Bone marrow (tissue), 2 donors: Measurements from ENCODE around the gene SNRPB2.

Experiments used
- DNase-seq, 2 donors: peaks; one replicate each; lab custom pipeline; 2025; lab: John Stamatoyannopoulos, UW

The SNRPB2 gene

DNA sequence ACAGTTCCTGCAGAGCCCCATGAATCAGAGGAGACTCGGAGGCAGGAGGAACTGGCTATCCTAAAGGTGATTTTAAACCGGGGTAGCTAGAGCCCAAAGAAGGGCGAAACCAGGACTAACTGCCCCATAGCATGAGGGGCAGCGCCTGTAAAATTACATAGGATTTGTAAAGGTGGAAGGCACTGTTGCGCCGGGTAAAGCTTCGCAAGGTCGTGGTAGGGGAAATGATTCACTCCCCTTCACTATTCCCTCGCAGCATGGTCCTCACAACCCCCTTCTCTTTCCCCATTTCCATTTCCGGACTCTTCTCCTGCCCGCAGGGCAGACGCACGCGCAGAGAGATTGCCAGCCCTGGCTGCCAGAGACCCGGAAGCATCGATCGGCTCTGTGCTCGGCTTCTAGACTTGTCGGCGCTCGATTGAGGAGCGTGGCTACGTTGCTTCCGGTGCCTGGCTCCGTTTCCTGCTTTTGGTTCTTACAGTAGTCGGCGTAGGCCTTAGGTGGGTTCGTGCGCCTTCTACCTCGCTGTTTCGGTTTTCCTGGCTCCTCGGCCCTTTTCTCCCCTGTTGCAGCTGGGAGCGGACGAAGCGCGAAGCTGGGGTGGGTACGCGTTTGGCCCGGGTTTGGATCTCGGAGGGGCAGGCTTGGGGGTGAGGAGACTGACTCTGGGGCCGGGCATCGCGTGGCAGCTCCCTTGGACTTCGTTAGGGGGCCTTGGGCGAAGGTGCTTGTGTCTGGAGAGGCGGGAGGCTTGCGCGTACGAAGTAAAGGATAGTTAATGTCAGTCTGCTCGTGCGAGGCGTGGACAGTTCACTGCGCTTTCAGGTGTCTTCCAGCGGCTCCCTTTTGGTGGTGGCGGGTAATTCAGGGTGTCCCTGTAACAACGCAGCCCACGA lies at the start of gene SNRPB2:
Gene SNRPB2, plus strand, starts transcription at position 462 of the 896 bp plus-strand sequence. CDS start 1,677 bp downstream, outside the sequence.
- DNase-seq = peak; percentile 65 to 96

DNA sequence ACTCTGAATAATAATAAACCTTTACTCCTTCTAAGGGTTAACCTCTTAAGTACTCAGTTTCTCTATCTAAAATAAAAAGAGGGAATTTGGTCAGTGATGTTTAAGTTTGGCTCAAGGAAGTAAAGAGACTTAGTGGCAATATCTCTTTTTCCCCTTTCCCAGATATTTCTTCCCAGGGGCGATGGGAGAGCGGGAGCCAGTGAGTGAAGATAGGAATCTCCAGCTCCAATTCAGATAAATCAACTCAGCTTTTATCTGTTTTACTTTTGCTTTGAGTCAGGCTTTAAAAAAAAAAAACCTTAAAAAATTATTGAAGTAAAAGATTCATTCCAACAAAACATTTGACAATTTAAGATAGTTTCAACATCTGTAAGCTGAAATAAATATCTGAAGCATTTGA lies 45.4 kb upstream of the SNRPB2 start:
- DNase-seq = no peak

DNA sequence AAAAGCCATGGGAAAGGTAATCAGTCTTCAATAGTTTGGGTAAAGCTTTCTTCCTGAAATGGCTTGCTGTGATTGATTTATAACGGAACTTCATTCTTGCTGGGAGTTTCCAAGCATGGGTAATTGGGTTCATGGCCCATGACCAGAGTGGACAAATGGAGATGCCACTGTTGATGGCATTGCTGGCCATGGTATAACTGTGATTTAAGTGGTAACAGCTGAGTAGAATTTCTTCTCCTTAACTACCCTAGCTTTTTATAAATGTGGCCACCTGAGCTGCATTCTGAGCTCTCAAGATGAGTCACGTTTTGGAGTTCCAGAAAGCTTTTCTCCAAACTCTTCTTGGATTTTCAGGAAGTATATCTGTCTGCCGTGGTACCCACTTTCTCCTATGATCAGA lies 39.9 kb upstream of the SNRPB2 start:
- DNase-seq = no peak

DNA sequence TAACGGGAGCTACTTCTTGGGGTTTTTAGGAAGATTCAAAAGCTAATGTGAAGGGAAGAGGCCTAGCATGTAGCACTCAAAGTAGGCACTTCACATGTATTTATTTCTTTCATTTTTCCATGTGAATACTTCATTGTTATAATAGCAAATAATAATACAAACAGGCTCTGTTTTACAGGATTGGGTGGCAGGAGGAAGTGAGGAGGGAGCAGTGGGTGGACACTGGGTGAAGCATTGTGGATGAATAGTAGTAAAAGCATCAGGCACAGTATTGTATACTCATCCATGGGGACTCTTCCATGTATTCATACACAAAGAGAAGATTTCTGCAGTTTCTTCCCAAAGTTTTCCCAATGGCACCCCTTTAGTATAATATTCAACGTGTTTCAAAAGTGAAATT lies 38.4 kb upstream of the SNRPB2 start:
- DNase-seq = no peak

DNA sequence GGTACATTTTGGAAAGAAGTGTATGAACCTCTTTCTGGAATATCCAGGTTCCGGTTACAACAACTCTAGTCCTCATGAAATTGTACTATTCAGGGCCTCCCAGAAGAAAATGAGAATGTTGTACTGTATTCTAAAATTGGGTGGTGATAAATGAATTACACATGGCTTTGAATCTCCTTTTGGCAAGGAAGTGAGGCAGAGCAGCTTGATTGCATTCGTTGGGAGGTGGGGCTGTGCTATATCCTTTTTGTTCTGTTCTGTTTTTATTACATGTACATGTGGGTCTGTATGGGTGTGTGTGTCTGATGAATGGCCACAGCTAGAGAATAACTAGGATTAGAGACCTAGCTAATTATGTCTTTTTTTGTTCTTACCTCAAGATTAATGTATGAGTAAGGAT lies 37.8 kb upstream of the SNRPB2 start:
- DNase-seq = no peak

DNA sequence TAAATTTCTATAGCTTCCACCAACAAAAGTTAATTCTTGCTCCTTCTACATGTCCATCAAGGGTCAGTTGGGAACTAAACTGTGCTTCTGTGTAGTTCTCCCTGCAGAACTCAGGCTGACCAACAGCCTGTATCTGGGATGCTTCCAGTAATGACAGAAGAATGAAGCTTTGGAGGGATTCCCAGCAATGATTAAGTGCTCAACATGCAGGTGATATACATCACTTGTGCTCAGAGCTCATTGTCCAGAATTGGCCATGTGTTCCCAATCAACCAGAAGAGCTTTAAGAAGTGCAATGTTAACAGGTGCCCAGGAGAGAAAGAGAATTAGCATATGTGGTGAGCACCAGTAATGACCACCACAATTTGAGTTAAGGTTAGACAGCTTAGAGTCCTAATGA lies 37.4 kb upstream of the SNRPB2 start:
- no peak for DNase-seq

DNA sequence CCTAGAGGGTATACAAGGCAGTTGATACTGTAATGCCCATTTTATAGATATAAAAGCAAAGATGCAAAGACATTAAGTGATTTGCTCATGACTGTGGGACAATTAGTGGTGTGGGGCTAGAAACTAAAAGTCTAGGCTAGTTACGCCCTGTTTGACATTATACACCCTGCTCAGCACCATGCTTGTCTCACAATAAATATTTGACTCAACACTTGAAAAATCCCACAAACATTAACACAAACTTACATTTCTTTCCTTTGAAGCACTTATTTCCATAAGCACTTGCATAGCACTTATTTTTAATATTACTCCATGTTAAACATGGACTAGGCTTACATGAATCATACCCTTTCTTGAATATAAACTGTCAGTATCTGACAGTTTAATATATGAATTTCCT lies 36.5 kb upstream of the SNRPB2 start:
- no peak for DNase-seq

DNA sequence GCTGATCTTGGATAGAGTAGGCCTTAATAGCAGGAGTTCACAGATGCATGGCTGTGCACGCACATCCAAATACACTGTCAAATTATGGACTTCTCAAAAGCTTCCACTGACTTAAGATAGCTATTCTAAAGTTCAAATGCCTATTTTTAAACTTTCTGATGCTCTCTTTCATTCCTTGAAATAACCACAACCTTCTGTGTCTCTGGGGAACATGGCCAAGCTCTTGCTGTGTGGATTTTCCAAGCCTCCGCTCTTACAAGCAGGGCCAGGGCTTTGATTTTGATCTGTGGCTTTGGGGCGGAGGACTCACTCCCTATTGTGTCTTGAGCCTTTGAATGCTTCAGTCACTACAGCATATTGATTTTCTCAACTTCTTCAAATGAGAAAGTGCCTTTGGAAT lies 35.7 kb upstream of the SNRPB2 start:
- no peak for DNase-seq

DNA sequence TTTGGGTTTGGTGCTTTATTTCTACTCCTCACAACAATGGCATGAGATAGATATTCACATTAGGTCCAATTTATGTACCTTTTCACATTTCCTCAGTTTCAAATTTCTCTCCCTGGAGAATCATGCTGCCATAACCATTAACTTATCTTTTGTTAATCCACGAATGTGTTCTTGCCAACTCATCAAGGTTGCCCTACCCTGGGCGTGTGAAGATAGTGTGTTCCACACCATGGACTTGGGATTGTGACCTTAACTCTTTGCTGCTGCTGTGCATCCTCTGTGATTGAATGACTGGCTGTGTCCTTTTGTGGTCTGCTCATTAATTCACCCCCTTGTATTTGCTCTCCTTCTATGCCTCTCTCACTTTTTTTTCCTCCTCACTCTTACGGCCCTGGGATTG lies 34.2 kb upstream of the SNRPB2 start:
- no peak for DNase-seq

DNA sequence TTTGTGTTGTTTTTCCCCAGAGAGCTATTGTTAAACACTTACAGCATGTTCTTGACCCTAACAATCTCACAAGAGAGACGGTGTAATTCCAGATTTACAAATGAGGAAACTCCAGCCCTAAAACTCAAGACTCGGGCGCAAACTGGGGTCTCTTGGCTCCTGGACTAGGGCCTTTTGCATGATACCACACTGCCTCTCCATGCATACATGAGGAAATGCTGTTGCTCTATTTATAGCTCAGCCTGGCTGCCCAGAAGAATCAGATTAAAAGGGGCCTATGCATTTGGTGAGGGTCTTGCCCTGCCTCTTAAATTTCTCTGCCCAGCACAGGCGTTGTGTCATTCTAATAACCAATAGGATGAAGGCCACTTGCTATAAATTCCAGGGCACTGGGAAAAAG lies 30.5 kb upstream of the SNRPB2 start:
- no peak for DNase-seq

DNA sequence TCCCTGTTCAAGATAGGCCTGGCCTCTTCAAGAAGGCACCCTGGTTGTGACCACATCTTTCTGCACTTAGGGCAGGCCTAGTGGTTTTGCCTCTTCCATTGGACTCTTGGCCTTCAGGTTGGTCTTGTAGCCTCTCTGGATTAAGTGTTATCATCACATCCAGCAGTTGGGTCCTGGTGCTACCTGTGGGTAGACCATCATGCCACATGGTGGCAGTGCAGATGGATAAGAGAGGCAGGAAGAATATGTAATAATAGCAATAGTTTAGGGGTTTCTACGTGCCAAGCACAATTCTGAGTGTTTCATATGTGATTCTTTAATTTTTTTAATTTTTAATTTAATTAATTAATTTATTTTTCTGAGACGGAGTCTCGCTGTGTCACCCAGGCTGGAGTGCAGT lies 28.5 kb upstream of the SNRPB2 start:
- peak in 1 of 2 donors; percentile 8 for DNase-seq

DNA sequence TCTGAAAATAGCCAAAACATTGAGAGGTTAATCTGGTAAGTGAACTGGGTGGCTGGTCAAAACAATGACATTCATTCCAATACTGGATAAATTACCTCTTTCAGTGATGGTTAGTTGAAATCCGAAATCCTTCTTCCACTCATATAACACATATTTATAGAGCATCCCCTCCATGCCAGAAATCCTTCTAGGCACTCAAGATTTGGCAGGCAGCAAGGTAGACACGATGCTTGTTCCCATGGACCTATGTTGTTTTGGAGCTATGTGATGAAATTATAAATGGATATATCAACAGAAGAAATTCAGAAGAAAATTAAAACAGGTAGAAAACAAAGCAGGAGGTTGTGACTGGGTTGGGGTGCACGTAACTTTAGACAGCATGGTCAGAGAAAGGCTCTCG lies 26.3 kb upstream of the SNRPB2 start:
- DNase-seq = no peak

DNA sequence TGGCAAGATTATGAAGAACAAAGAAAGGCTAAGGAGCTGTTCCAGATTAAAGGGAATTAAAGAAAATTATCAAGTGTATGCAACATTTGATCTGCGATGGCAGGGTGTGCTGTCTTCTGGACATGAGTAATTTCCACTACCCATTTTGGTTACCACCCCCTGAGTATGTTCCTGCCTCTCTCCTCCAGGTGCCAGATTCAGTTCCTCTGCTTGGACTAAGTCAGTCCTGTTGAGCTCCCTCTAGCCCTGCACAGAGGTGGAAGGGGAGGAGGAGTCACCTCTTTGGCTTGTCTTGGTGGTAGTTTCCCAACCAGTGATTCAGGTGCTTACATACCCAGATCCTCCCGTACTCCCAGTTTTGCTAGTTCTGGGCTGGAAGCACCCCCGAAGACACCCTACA lies 22.2 kb upstream of the SNRPB2 start:
- DNase-seq = no peak

DNA sequence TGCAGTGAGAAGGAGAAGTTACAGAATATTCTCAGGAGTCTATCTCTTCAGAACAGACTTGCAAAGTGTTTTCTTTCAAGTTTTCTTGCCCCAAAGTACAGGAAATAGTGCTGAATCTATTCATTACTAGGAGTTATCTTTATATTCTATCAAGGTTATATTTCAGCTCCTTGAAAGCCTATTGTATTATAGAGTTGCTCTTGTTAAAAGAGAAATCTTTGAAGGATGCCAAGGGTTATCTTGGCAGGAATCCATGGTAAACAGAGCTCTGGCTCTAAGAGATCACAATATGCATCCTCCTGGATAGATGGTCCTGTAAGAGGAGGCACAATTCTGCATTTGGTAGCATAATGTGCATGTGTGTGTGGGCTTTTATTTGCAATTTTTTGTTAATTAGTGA lies 21.2 kb upstream of the SNRPB2 start:
- no peak for DNase-seq

DNA sequence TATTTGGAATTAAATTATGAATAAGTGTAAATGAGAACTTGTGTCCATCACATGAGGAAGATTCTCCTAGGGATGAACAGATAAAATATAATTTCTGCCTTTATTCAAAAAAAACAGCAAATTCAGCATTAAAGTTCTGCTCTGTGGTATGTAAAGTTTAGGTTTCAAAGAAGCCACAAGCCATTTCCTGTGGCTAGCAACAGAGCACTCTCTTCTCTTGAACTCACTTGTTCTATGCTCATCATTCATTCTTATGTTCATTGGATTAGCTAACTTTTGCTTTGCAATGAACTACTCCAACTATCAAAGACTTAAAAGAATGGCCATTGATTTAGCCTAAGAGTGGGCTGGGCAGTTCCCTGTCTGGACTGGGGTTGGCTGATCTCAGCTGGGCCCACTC lies 20.8 kb upstream of the SNRPB2 start:
- no peak for DNase-seq

DNA sequence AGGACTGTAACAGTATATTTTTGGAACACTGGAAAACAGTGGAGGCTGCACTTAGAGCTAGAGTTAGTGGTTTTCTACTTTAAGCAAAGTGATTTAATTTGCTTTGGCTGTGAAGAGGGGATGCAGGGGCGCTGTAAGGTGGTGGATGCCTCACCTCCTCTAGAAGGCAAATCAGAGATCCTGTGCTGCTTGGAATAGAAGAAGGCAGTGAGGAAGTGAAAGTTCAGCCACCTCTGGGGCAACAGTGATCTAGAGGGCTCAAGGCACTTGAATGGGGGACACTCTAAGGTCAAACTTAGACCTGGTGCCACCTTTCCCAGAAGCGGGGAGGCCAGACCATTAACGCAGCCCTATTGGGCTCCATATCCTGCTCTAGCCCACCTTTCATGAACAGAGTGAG lies 19.0 kb upstream of the SNRPB2 start:
- DNase-seq = no peak

DNA sequence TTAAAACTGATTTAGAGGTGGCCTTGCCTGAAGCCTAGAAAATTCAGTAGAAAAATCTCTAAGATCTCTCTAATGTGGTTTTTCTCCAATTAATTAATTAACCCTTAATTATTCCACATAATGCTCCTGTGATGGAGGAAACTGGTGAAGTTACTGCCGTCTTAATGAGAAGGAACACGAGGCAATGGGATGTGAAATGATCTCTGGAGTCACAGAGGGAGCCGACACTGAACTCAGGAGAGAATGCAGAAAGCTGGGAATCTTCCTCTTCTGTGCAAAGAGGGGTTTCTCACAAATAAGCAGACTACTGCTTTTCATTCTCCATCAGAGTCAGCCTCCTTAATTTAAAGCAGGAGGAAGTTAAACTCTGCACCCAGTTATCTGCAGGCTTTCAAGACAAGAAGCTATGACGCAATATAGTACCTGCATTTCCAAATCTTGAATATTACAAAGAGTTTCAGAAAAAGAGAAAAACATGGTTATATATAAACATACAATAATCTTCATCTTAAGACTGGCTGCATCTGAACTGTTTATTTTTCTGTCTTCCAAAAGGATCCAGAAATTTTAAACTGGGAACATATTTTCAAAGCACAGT lies 18.1 kb upstream of the SNRPB2 start:
- DNase-seq = no peak

DNA sequence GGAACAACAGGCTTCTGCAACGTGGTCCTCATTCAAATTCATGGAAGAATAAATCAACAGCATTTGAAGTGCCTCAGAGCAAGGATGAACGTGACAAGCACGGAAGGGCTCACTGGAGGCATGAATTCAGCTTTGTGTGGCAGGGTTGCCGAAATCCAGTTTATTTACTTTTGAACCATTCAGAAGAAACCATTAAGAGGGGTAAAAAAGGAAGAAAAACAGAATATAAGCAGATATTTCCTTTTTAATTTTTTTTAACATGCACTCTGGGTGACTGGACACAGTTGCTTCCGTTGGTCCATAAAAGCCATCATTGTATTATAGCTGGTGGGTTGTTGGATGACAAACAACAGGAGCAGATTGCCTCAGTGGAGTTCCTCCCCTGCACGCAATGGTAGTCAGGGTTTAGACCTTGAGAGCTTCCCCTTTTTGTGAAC lies 17.3 kb upstream of the SNRPB2 start:
- no peak for DNase-seq

DNA sequence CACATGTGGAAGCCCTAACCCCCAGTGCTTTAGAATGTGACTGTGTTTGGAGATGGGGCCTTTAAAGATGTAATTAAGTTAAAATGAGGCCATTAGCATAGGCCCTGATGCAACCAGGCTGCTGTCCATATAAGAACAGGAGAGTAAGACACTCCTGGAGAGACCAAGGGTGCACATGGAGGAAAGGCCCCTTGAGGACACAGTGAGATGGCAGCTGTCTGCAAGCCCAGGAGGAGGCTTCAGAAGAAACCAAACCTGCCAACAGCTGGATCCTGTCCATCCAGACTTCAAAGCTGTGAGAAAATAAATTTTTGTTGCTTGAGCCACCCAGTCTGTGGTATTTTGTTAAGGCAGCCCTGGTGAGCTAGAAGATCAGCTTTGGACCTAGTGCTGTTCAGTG lies 16.8 kb upstream of the SNRPB2 start:
- DNase-seq = no peak

DNA sequence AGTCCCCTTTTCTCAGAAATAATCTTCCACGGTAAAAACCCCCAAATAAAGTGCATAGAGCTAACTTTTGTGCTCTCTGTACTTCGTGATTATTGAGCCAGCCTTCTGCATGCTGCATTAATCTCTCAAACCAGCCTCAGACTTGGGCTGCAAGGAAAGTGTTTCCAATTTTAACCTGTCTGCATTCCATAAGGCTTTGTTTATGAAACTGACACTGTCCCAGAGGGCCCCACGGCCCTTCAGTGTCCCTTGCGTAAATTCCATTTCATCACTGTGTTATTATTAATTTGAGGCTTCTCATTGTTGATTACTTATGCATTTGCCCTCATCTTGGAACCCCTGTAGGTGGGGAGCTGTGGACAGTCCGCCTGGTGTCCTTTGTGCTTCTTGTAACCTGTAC lies 15.6 kb upstream of the SNRPB2 start:
- DNase-seq = no peak

DNA sequence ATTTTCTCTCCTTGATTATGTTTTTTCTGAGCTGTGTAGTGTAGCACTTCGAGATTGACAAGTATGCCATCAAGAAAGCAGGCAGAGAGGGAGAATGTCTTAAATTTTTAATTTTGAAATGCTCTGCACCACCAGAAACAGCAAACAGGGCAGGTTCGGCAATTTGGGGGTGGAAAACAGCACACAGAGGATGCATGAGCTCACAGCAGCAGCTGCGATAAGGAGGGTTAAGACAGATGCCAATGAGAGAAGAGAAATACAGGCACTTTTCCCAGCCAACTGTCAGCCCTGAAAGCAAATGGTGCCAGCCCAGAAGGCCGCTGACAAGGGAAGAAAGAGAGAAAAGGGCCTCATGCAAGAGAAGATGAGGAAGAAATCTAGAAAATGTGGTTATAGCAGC lies 15.1 kb upstream of the SNRPB2 start:
- DNase-seq = no peak

DNA sequence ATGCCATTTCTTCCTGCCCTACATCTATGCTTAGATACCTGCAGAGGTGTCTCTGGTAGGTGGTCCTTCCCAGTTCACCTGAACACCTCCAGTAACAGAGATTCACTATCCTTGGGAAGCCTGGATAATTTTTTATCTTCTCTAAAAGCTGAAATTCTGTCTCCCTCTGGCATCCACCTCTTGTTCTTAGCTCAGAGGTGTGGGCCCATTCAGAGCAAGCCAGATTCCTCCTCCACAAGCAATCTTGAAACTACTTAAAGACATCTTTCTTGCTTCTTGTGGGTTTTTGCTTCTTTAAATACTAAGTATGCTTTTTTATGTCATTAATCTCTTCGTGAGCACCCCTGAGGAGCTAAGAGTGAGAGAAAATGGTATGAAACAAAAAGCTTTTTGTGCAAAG lies 10.4 kb upstream of the SNRPB2 start:
- DNase-seq = no peak

DNA sequence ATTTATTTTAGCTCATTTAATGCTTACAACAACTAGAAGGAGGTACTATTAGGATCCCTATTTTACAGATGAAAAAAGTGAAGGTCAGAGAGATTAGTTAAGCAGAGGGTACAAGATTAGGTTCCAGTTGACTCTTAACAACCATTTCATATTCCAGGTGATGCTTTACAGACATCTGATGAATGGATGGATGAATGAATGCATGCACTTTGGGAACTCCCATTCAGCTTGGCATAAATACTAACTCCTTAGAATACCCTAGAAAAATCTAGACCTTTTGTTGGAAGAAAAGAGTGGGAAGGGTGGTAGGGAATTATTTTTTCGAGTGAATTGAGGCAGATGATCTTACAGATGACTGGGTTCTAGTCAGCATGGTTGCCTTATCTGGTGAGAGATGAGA lies 746 bp upstream of the SNRPB2 start:
- no peak for DNase-seq
